NCI-H2171 (cell line): ENCODE measurements around the gene MORC2.

ENCODE experiments used
- DNase-seq: peaks from one replicate; lab custom pipeline; 2025; lab: John Stamatoyannopoulos, UW

MORC2 gene

GRCh38 chr22:30949934-30950660 is 18.5 kb downstream of the MORC2 start:
- no peak for DNase-seq

- no peak for DNase-seq
These were observed 19.6 kb downstream of the MORC2 start for GRCh38 chr22:30948930-30949342.

GRCh38 chr22:30947816-30948454 is 20.6 kb downstream of the MORC2 start:
- no peak for DNase-seq

- peak; percentile 34 for DNase-seq
These were observed 21.3 kb downstream of the MORC2 start for GRCh38 chr22:30947173-30947815.

GRCh38 chr22:30946354-30946753 is 22.2 kb downstream of the MORC2 start:
- no peak for DNase-seq

- no peak for DNase-seq
These were observed 22.9 kb downstream of the MORC2 start for GRCh38 chr22:30945653-30946052.

GRCh38 chr22:30944986-30945385 is 23.6 kb downstream of the MORC2 start:
- no peak for DNase-seq

GRCh38 chr22:30943368-30943767 is 25.2 kb downstream of the MORC2 start:
- DNase-seq = no peak

GRCh38 chr22:30941363-30941740 is 27.2 kb downstream of the MORC2 start:
- no peak for DNase-seq

- DNase-seq = no peak
These were observed 27.8 kb downstream of the MORC2 start for GRCh38 chr22:30940685-30941362.

GRCh38 chr22:30934053-30934452 is 34.5 kb downstream of the MORC2 start:
- DNase-seq = no peak

GRCh38 chr22:30933457-30933856 is 35.1 kb downstream of the MORC2 start:
- no peak for DNase-seq

- no peak for DNase-seq
These were observed 35.9 kb downstream of the MORC2 start for GRCh38 chr22:30932661-30933060.

- DNase-seq = no peak
These were observed 36.9 kb downstream of the MORC2 start for GRCh38 chr22:30931541-30932300.

- DNase-seq = no peak
These were observed 38.3 kb downstream of the MORC2 start for GRCh38 chr22:30930228-30930627.

GRCh38 chr22:30928401-30928800 is 40.2 kb downstream of the MORC2 start:
- DNase-seq = no peak

GRCh38 chr22:30927806-30928205 is 40.8 kb downstream of the MORC2 start:
- no peak for DNase-seq

- DNase-seq = no peak
These were observed 41.9 kb downstream of the MORC2 start for GRCh38 chr22:30926706-30927105.

GRCh38 chr22:30925667-30926066 is 42.9 kb downstream of the MORC2 start:
- DNase-seq = no peak

- no peak for DNase-seq
These were observed 45.2 kb downstream of the MORC2 start for GRCh38 chr22:30923168-30923900.

- no peak for DNase-seq
These were observed 46.4 kb downstream of the MORC2 start for GRCh38 chr22:30922151-30922611.
